NCI-H1694 (cell line): Measurements from ENCODE around the gene VPS33A.
"Not testable (repeated sequence)": the region's sequence is repeated elsewhere in the genome, so short reads cannot be mapped to it uniquely, and the experiment has no call there.

Experiments used
- DNase-seq: peaks from one replicate; lab custom pipeline; 2025; lab: John Stamatoyannopoulos, UW

Gene VPS33A

GRCh38 chr12:122266230-122266901 is at the start of gene VPS33A:
TSS of gene VPS33A (minus strand) at chr12:122266494. CDS start at chr12:122266408, 86 bp downstream.
- DNase-seq: peak; percentile 88

GRCh38 chr12:122312926-122313325 is 46.6 kb upstream of the VPS33A start:
- no peak for DNase-seq

GRCh38 chr12:122311696-122312095 is 45.4 kb upstream of the VPS33A start:
- DNase-seq: no peak

- peak; percentile 44 for DNase-seq
Measured at GRCh38 chr12:122310626-122311333, 44.5 kb upstream of the VPS33A start.

GRCh38 chr12:122309564-122310121 is 43.3 kb upstream of the VPS33A start:
- no peak for DNase-seq

- DNase-seq: no peak
Measured at GRCh38 chr12:122308811-122309210, 42.5 kb upstream of the VPS33A start.

GRCh38 chr12:122306407-122306806 is 40.1 kb upstream of the VPS33A start:
- DNase-seq: no peak

- no peak for DNase-seq
Measured at GRCh38 chr12:122304924-122305323, 38.6 kb upstream of the VPS33A start.

GRCh38 chr12:122303068-122303467 is 36.8 kb upstream of the VPS33A start:
- no peak for DNase-seq

- DNase-seq: no peak
Measured at GRCh38 chr12:122298071-122298748, 31.9 kb upstream of the VPS33A start.

- no peak for DNase-seq
Measured at GRCh38 chr12:122297494-122297893, 31.2 kb upstream of the VPS33A start.

- no peak for DNase-seq
Measured at GRCh38 chr12:122295877-122296276, 29.6 kb upstream of the VPS33A start.

- DNase-seq: no peak
Measured at GRCh38 chr12:122293081-122293480, 26.8 kb upstream of the VPS33A start.

- DNase-seq: no peak
Measured at GRCh38 chr12:122291431-122291830, 25.1 kb upstream of the VPS33A start.

- no peak for DNase-seq
Measured at GRCh38 chr12:122283680-122284079, 17.4 kb upstream of the VPS33A start.

- DNase-seq: no peak
Measured at GRCh38 chr12:122282061-122282460, 15.8 kb upstream of the VPS33A start.

- no peak for DNase-seq
Measured at GRCh38 chr12:122276242-122276641, 9.9 kb upstream of the VPS33A start.

- no peak for DNase-seq
Measured at GRCh38 chr12:122275459-122275858, 9.2 kb upstream of the VPS33A start.

- DNase-seq: no peak
Measured at GRCh38 chr12:122265886-122266229, 436 bp downstream of the VPS33A start.

GRCh38 chr12:122265476-122265875 is 818 bp downstream of the VPS33A start:
- DNase-seq: no peak

GRCh38 chr12:122260735-122261134 is 5.6 kb downstream of the VPS33A start:
- DNase-seq: not testable (repeated sequence)

GRCh38 chr12:122258939-122259338 is 7.4 kb downstream of the VPS33A start:
- not testable (repeated sequence) for DNase-seq

GRCh38 chr12:122258462-122258861 is 7.8 kb downstream of the VPS33A start:
- DNase-seq: not testable (repeated sequence)
